ENCODE results near the gene IMMP2L. TPM values are rescaled to one million over a fixed set of nuclear protein-coding genes. Genes with fewer than 3 reads are reported as not detected.
A peak's percentile ranks its signal among the peaks of the same experiment; 100 is the strongest.

The IMMP2L gene
- total and polyA plus RNA-seq, 8 donors = 2.5 to 40.8 (median 20.0) TPM; not detected in 1

GRCh38 chr7:111038185-111038584 is 524.1 kb downstream of the IMMP2L start:
- H3K4me1 ChIP-seq = no peaks in the 10 kb centered on the region
- H3K27ac ChIP-seq = no peak overlapping the region
- 86 to 90% (median 87%) methylated on average over 3 of the region's 3 CpGs for WGBS, 5 donors
- H3K9me3 ChIP-seq = no peaks in the 10 kb centered on the region
- no peak overlapping the region for H3K4me3 ChIP-seq
- intact Hi-C loops (cut with DNase I; ENCODE audit: low total_unique reads) = no loop called here
- H3K27me3 ChIP-seq = no peaks in the 10 kb centered on the region
- no peaks in the 10 kb centered on the region for H3K36me3 ChIP-seq
- no peak for DNase-seq
- TF ChIP-seq POLR2AphosphoS5 (IDR thresholded peaks at IDR 0.05) (no peak), EP300 (IDR thresholded peaks at IDR 0.05) (no peak), POLR2A (IDR thresholded peaks at IDR 0.05) (no peak), CTCF (IDR thresholded peaks at IDR 0.05) (no peak)

- 94 to 99% (median 96%) methylated on average over 7 of the region's 7 CpGs for WGBS, 5 donors
- Histone ChIP-seq H3K27me3 (no peaks in the 10 kb centered on the region), H3K36me3 (no peaks in the 10 kb centered on the region), H3K9me3 (no peaks in the 10 kb centered on the region), H3K27ac (no peak overlapping the region), H3K4me3 (no peak overlapping the region), H3K4me1 (peaks cover 0 to 11% (median 9%) of the 10 kb centered on the region in 4 donors)
- intact Hi-C loops (cut with DNase I; ENCODE audit: low total_unique reads) = no loop called here
- DNase-seq = no peak
- TF ChIP-seq CTCF (IDR thresholded peaks at IDR 0.05) (no peak), EP300 (IDR thresholded peaks at IDR 0.05) (no peak), POLR2AphosphoS5 (IDR thresholded peaks at IDR 0.05) (no peak), POLR2A (IDR thresholded peaks at IDR 0.05) (no peak)
These were observed 530.4 kb downstream of the IMMP2L start for GRCh38 chr7:111031916-111032315.

GRCh38 chr7:111030336-111030735 is 532.0 kb downstream of the IMMP2L start:
- no peak for DNase-seq
- TF ChIP-seq CTCF (IDR thresholded peaks at IDR 0.05) = no peak
- no peak for TF ChIP-seq EP300 (IDR thresholded peaks at IDR 0.05)
- TF ChIP-seq POLR2AphosphoS5 (IDR thresholded peaks at IDR 0.05) = no peak
- no peak for TF ChIP-seq POLR2A (IDR thresholded peaks at IDR 0.05)
- no peak overlapping the region for H3K4me3 ChIP-seq
- H3K9me3 ChIP-seq = no peaks in the 10 kb centered on the region
- H3K27me3 ChIP-seq = no peaks in the 10 kb centered on the region
- no peaks in the 10 kb centered on the region for H3K36me3 ChIP-seq
- no peak overlapping the region for H3K27ac ChIP-seq
- peaks cover 0 to 11% (median 9%) of the 10 kb centered on the region in 4 donors for H3K4me1 ChIP-seq
- intact Hi-C loops (cut with DNase I; ENCODE audit: low total_unique reads) = no loop called here

- intact Hi-C loops (cut with DNase I; ENCODE audit: low total_unique reads) = no loop called here
These were observed 532.6 kb downstream of the IMMP2L start for GRCh38 chr7:111029574-111030251.

More at GRCh38 chr7:111029574-111030251, 532.6 kb downstream of the IMMP2L start:
- Histone ChIP-seq H3K27me3 (no peaks in the 10 kb centered on the region), H3K4me1 (peaks cover 0 to 11% (median 9%) of the 10 kb centered on the region in 4 donors), H3K27ac (no peak overlapping the region), H3K9me3 (no peaks in the 10 kb centered on the region), H3K4me3 (no peak overlapping the region), H3K36me3 (no peaks in the 10 kb centered on the region)
- TF ChIP-seq CTCF (IDR thresholded peaks at IDR 0.05) (no peak), EP300 (IDR thresholded peaks at IDR 0.05) (no peak), POLR2AphosphoS5 (IDR thresholded peaks at IDR 0.05) (no peak), POLR2A (IDR thresholded peaks at IDR 0.05) (no peak)
- 26 to 42% (median 35%) methylated on average over 1 of the region's 1 CpG for WGBS, 5 donors
- DNase-seq = peak in 1 of 2 donors; percentile 39
